Psoas muscle (tissue), 8 donors: ENCODE results near the gene MPPED1. TPM values are rescaled to one million over a fixed set of nuclear protein-coding genes. Genes with fewer than 3 reads are reported as not detected.

Experiments
- ATAC-seq, 4 donors: fragments of 200-7000 bp; cut with Tn5 transposase; one replicate each; pipeline ENCODE4 v1.9.1; 2020; ENCODE audit warnings: moderate library complexity in 3 of 4, mild to moderate bottlenecking in 2 of 4
- DNase-seq, 2 donors: peaks; one replicate each; pipeline ENCODE4 v3.0.0-alpha.2; 2020
- H3K27ac ChIP-seq: fragments of 200-600 bp; one replicate; pipeline ENCODE4 v1.8.0; 2022
- H3K27me3 ChIP-seq, 3 donors: fragments of 200-600 bp in 1 of 3; one replicate each; pipeline versions ENCODE4 v1.6.1 to v1.8.0; 2013 to 2022; ENCODE audit warnings: low read length in 2 of 3, mild to moderate bottlenecking in 2 of 3, moderate library complexity in 1 of 3; ENCODE audit not compliant: insufficient read depth in 3 of 3
- H3K36me3 ChIP-seq, 2 donors: fragments of 200-600 bp in 1 of 2; one replicate each; pipeline versions ENCODE4 v1.6.1 to v1.8.0; 2013 to 2022; ENCODE audit warnings: low read depth in 1 of 2, mild to moderate bottlenecking in 1 of 2, moderate library complexity in 1 of 2; ENCODE audit not compliant: insufficient read depth in 1 of 2
- H3K4me1 ChIP-seq: fragments of 200-600 bp; one replicate; pipeline ENCODE4 v1.8.0; 2022
- H3K4me3 ChIP-seq: fragments of 200-600 bp; one replicate; pipeline ENCODE4 v1.8.0; 2022; ENCODE audit warnings: mild to moderate bottlenecking
- H3K9me3 ChIP-seq: fragments of 200-600 bp; one replicate; pipeline ENCODE4 v1.8.0; 2022
- CTCF ChIP-seq: fragments of 200-600 bp; IDR thresholded peaks from one replicate; pipeline ENCODE4 v1.8.0; 2022; ENCODE audit warnings: antibody characterized with exemption
- WGBS, 3 donors: extraction: QIAGEN DNeasy Blood & Tissue Kit; methylation state at CpG; one replicate each; pipeline versions ENCODE4 v1.1.6 to v1.1.7; 2013; 5-methylcytosine and 5-hydroxymethylcytosine counted together
- intact Hi-C, 2 donors: fragments of 100-400 bp; cut with DNase I; formaldehyde crosslinking; loops; one replicate each; pipeline versions ENCODE4 v1.11.0 to v1.14.2; 2022
- polyA plus RNA-seq, 3 donors: library from polyadenylated mRNA; stranded (reverse); fragments of 200-250 nt; gene quantifications; one replicate each; pipeline ENCODE4 v1.2.3, GENCODE V29; 2013
- total RNA-seq, 4 donors: library from RNA; stranded (reverse); fragmentation: NEBNext Ultra II Directional in 2 of 4; extraction: Animal tissue kit (Norgen Biotek cat#: 25700) in 2 of 4; gene quantifications; one replicate each; pipeline versions ENCODE4 v1.2.1 to v1.2.4, GENCODE V29; 2021 to 2023
- donor health status: healthy with polysubstance abuse.
- donor health status: DM: no; HTN: no; CAD: no; lungs with moderate emphysema.
- donor health status: Bipolar disorder and iron deficiency.
- donor health status: healthy.
- donor health status: DM: yes; HTN: yes; CAD: no.
- donor health status: DM: no; HTN: no; CAD: no.
- donor health status: DM: no; HTN: no; CAD: no.
- donor health status: DM: yes; HTN: yes; CAD: no.

Gene MPPED1
- total and polyA plus RNA-seq, 7 donors: 0.04 to 0.10 TPM; not detected in 5

- DNase-seq (no peak), ATAC-seq (no peak)
- Histone ChIP-seq H3K4me3 (no peak overlapping the region), H3K36me3 (no peaks in the 10 kb centered on the region), H3K4me1 (no peaks in the 10 kb centered on the region), H3K9me3 (no peaks in the 10 kb centered on the region), H3K27me3 (peaks cover 0 to 63% (median 16%) of the 10 kb centered on the region in 3 donors), H3K27ac (no peak overlapping the region)
- intact Hi-C loops: no loop called here
- no peak for TF ChIP-seq CTCF
- 67 to 78% (median 75%) methylated on average over 11 of the region's 11 CpGs for WGBS, 3 donors
Observed at GRCh38 chr22:43417555-43417954, 5.7 kb downstream of the MPPED1 start.

GRCh38 chr22:43418079-43418825, 6.4 kb downstream of the MPPED1 start:
- no peak for DNase-seq
- H3K9me3 ChIP-seq: no peaks in the 10 kb centered on the region
- intact Hi-C loops: no loop called here
- no peaks in the 10 kb centered on the region for H3K4me1 ChIP-seq
- H3K27me3 ChIP-seq: peaks cover 0 to 59% (median 15%) of the 10 kb centered on the region in 3 donors
- no peak for ATAC-seq
- 77 to 81% (median 78%) methylated on average over 15 of the region's 15 CpGs for WGBS, 3 donors
- H3K27ac ChIP-seq: no peak overlapping the region
- no peak for TF ChIP-seq CTCF
- no peaks in the 10 kb centered on the region for H3K36me3 ChIP-seq
- H3K4me3 ChIP-seq: no peak overlapping the region

GRCh38 chr22:43419371-43420080, 7.7 kb downstream of the MPPED1 start:
- no peaks in the 10 kb centered on the region for H3K36me3 ChIP-seq
- H3K27me3 ChIP-seq: peaks cover 0 to 50% (median 14%) of the 10 kb centered on the region in 3 donors
- H3K27ac ChIP-seq: no peak overlapping the region
- no peak for TF ChIP-seq CTCF
- WGBS, 3 donors: 77 to 81% (median 77%) methylated on average over 13 of the region's 13 CpGs
- H3K4me1 ChIP-seq: no peaks in the 10 kb centered on the region
- ATAC-seq (no peak), DNase-seq (no peak)
- no peak overlapping the region for H3K4me3 ChIP-seq
- intact Hi-C loops: no loop called here
- no peaks in the 10 kb centered on the region for H3K9me3 ChIP-seq

GRCh38 chr22:43421046-43421665, 9.3 kb downstream of the MPPED1 start:
- TF ChIP-seq CTCF: no peak
- WGBS, 3 donors: 68 to 78% (median 73%) methylated on average over 36 of the region's 36 CpGs
- Histone ChIP-seq H3K4me3 (no peak overlapping the region), H3K27me3 (peaks cover 0 to 49% (median 13%) of the 10 kb centered on the region in 3 donors), H3K4me1 (no peaks in the 10 kb centered on the region), H3K27ac (no peak overlapping the region), H3K36me3 (no peaks in the 10 kb centered on the region), H3K9me3 (no peaks in the 10 kb centered on the region)
- DNase-seq: no peak
- no peak for ATAC-seq
- intact Hi-C loops: no loop called here
